Breast epithelium (tissue), 4 donors: ENCODE results near the gene SLC44A1. TPM values are rescaled to one million over a fixed set of nuclear protein-coding genes. Genes with fewer than 3 reads are reported as not detected.

Experiments
- DNase-seq, 2 donors: peaks; one replicate each; pipeline ENCODE4 v3.0.0-alpha.2; 2019; ENCODE audit warnings: low spot score in 2 of 2
- H3K27ac ChIP-seq, 2 donors: fragments of 200-600 bp; sonication (generic) in 1 of 2; one replicate each; pipeline ENCODE4 v1.5.1; 2016 to 2019; ENCODE audit warnings: mild to moderate bottlenecking in 1 of 2
- H3K27me3 ChIP-seq, 2 donors: fragments of 200-600 bp; sonication (generic) in 1 of 2; one replicate each; pipeline versions ENCODE4 v1.5.1 to v1.6.0; 2017 to 2019; ENCODE audit warnings: control low read depth in 1 of 2, mild to moderate bottlenecking in 1 of 2
- H3K36me3 ChIP-seq: fragments of 200-600 bp; one replicate; pipeline ENCODE4 v1.5.1; 2019
- H3K4me1 ChIP-seq, 2 donors: fragments of 200-600 bp; sonication (generic); one replicate each; pipeline ENCODE4 v1.5.1; 2016 to 2019; ENCODE audit warnings: control low read depth in 1 of 2
- H3K4me3 ChIP-seq, 3 donors: fragments of 200-600 bp; sonication (generic); 1 replicate in 2 of 3; 2 replicates in 1 of 3; pipeline ENCODE4 v1.5.1; 2016 to 2019; ENCODE audit warnings: mild to moderate bottlenecking in 3 of 3, moderate library complexity in 2 of 3
- H3K9me3 ChIP-seq, 2 donors: fragments of 200-600 bp; sonication (generic) in 1 of 2; one replicate each; pipeline ENCODE4 v1.5.1; 2016 to 2019; ENCODE audit warnings: control low read depth in 1 of 2
- CTCF ChIP-seq, 3 donors: fragments of 450-650 bp; IDR thresholded peaks; one replicate each; pipeline ENCODE4 v1.5.1; 2016 to 2017; ENCODE audit warnings: antibody characterized with exemption in 3 of 3, mild to moderate bottlenecking in 3 of 3, moderate library complexity in 3 of 3
- POLR2A ChIP-seq: fragments of 450-650 bp; IDR thresholded peaks from one replicate; pipeline ENCODE4 v1.6.1; 2016; ENCODE audit warnings: antibody characterized with exemption, mild to moderate bottlenecking, moderate library complexity
- POLR2AphosphoS5 ChIP-seq, 3 donors: sonication (generic); formaldehyde crosslinking; IDR thresholded peaks; one replicate each; pipeline ENCODE4 v1.6.1; 2017; ENCODE audit warnings: antibody characterized with exemption in 3 of 3
- intact Hi-C: fragments of 100-400 bp; cut with DNase I; formaldehyde crosslinking; loops from one replicate; pipeline ENCODE4 v1.15.1; 2023; ENCODE audit warnings: low total_unique reads
- total RNA-seq, 3 donors: library from RNA; depleted of rRNA; stranded (reverse); fragments of >200 nt; gene quantifications; one replicate each; pipeline ENCODE4 v1.1.0, GENCODE V29; 2016

SLC44A1 gene
- total RNA-seq, 3 donors from 2014 or later = 53.7 to 62.6 (median 61.1) TPM

GRCh38 chr9:105218673-105219072 is 25.8 kb upstream of the SLC44A1 start:
- Histone ChIP-seq H3K9me3 (peaks cover 7 to 11% of the 10 kb centered on the region in 2 donors), H3K27me3 (no peaks in the 10 kb centered on the region), H3K4me3 (no peak overlapping the region), H3K4me1 (no peaks in the 10 kb centered on the region), H3K27ac (no peak overlapping the region), H3K36me3 (no peaks in the 10 kb centered on the region)
- TF ChIP-seq POLR2A = no peak
- no peak for TF ChIP-seq CTCF (IDR thresholded peaks at IDR 0.05)
- intact Hi-C loops = no loop called here
- no peak for DNase-seq

GRCh38 chr9:105219291-105219805 is 25.1 kb upstream of the SLC44A1 start:
- DNase-seq = no peak
- Histone ChIP-seq H3K4me1 (no peaks in the 10 kb centered on the region), H3K9me3 (peaks cover 7 to 13% of the 10 kb centered on the region in 2 donors), H3K36me3 (no peaks in the 10 kb centered on the region), H3K4me3 (no peak overlapping the region), H3K27me3 (no peaks in the 10 kb centered on the region), H3K27ac (no peak overlapping the region)
- intact Hi-C loops = no loop called here
- no peak for TF ChIP-seq CTCF (IDR thresholded peaks at IDR 0.05)

- TF ChIP-seq POLR2A (no peak), POLR2AphosphoS5 (IDR thresholded peaks at IDR 0.05) (no peak), CTCF (IDR thresholded peaks at IDR 0.05) (no peak)
- H3K27ac ChIP-seq = no peak overlapping the region
- H3K4me1 ChIP-seq = no peaks in the 10 kb centered on the region
- no peaks in the 10 kb centered on the region for H3K27me3 ChIP-seq
- H3K36me3 ChIP-seq = no peaks in the 10 kb centered on the region
- H3K9me3 ChIP-seq = peaks cover 7 to 13% of the 10 kb centered on the region in 2 donors
- no peak overlapping the region for H3K4me3 ChIP-seq
- no peak for DNase-seq
- intact Hi-C loops = no loop called here
These were observed 24.0 kb upstream of the SLC44A1 start for GRCh38 chr9:105220451-105220850.

- Histone ChIP-seq H3K4me3 (no peak overlapping the region), H3K27me3 (no peaks in the 10 kb centered on the region), H3K4me1 (no peaks in the 10 kb centered on the region), H3K9me3 (peaks cover 7 to 13% of the 10 kb centered on the region in 2 donors), H3K36me3 (no peaks in the 10 kb centered on the region), H3K27ac (no peak overlapping the region)
- DNase-seq = no peak
- intact Hi-C loops = no loop called here
- TF ChIP-seq POLR2A = no peak
- no peak for TF ChIP-seq CTCF (IDR thresholded peaks at IDR 0.05)
- no peak for TF ChIP-seq POLR2AphosphoS5 (IDR thresholded peaks at IDR 0.05)
These were observed 20.8 kb upstream of the SLC44A1 start for GRCh38 chr9:105223544-105224140.

- intact Hi-C loops = no loop called here
These were observed 18.4 kb upstream of the SLC44A1 start for GRCh38 chr9:105226055-105226454.

More at GRCh38 chr9:105226055-105226454, 18.4 kb upstream of the SLC44A1 start:
- H3K4me1 ChIP-seq = no peaks in the 10 kb centered on the region
- no peak overlapping the region for H3K4me3 ChIP-seq
- TF ChIP-seq POLR2A (no peak), POLR2AphosphoS5 (IDR thresholded peaks at IDR 0.05) (no peak), CTCF (IDR thresholded peaks at IDR 0.05) (no peak)
- peaks cover 7 to 13% of the 10 kb centered on the region in 2 donors for H3K9me3 ChIP-seq
- no peaks in the 10 kb centered on the region for H3K36me3 ChIP-seq
- no peak for DNase-seq
- no peak overlapping the region for H3K27ac ChIP-seq
- H3K27me3 ChIP-seq = no peaks in the 10 kb centered on the region
